Sigmoid colon (tissue), 7 donors: ENCODE results near the gene PYGB. TPM values are rescaled to one million over a fixed set of nuclear protein-coding genes. Genes with fewer than 3 reads are reported as not detected.
A peak's percentile ranks its signal among the peaks of the same experiment; 100 is the strongest.

ENCODE experiments used
- DNase-seq: peaks from one replicate; pipeline ENCODE4 v3.0.0-alpha.2; 2019
- H3K27ac ChIP-seq, 4 donors: fragments of 200-600 bp; sonication (generic); one replicate each; pipeline ENCODE4 v1.5.1; 2016 to 2019; ENCODE audit warnings: mild to moderate bottlenecking in 1 of 4
- H3K27me3 ChIP-seq, 3 donors: fragments of 200-600 bp; sonication (generic); one replicate each; pipeline ENCODE4 v1.5.1; 2019; ENCODE audit warnings: mild to moderate bottlenecking in 1 of 3
- H3K36me3 ChIP-seq, 4 donors: fragments of 200-600 bp; sonication (generic); one replicate each; pipeline ENCODE4 v1.5.1; 2016 to 2019
- H3K4me1 ChIP-seq, 4 donors: fragments of 200-600 bp; sonication (generic); one replicate each; pipeline ENCODE4 v1.5.1; 2017 to 2019
- H3K4me3 ChIP-seq, 4 donors: fragments of 200-600 bp; sonication (generic); one replicate each; pipeline ENCODE4 v1.5.1; 2017 to 2019; ENCODE audit warnings: mild to moderate bottlenecking in 2 of 4, moderate library complexity in 1 of 4
- H3K9me3 ChIP-seq, 4 donors: fragments of 200-600 bp in 3 of 4; sonication (generic) in 3 of 4; one replicate each; pipeline versions ENCODE4 v1.5.1 to v1.6.1; 2013 to 2019
- EP300 ChIP-seq, 4 donors: sonication (generic); formaldehyde crosslinking; IDR thresholded peaks; one replicate each; pipeline ENCODE4 v1.6.1; 2017; ENCODE audit warnings: antibody characterized with exemption in 4 of 4
- POLR2A ChIP-seq, 2 donors: fragments of 450-650 bp; IDR thresholded peaks; one replicate each; pipeline ENCODE4 v1.6.1; 2016; ENCODE audit warnings: antibody characterized with exemption in 2 of 2, mild to moderate bottlenecking in 2 of 2, moderate library complexity in 2 of 2
- POLR2AphosphoS5 ChIP-seq, 4 donors: sonication (generic); formaldehyde crosslinking; IDR thresholded peaks; one replicate each; pipeline ENCODE4 v1.6.1; 2017; ENCODE audit warnings: antibody characterized with exemption in 4 of 4
- WGBS, 2 donors: extraction: QIAGEN DNeasy Blood & Tissue Kit; methylation state at CpG; one replicate each; pipeline ENCODE4 v1.1.7; 2013; 5-methylcytosine and 5-hydroxymethylcytosine counted together
- intact Hi-C: fragments of 100-400 bp; cut with DNase I; formaldehyde crosslinking; loops from one replicate; pipeline ENCODE4 v1.15.1; 2023
- polyA plus RNA-seq, 3 donors: library from polyadenylated mRNA; stranded (reverse); fragments of 200-250 nt; gene quantifications; one replicate each; pipeline ENCODE4 v1.2.3, GENCODE V29; 2013
- total RNA-seq, 4 donors: library from RNA; depleted of rRNA; stranded (reverse); fragments of >200 nt; gene quantifications; one replicate each; pipeline ENCODE4 v1.1.0, GENCODE V29; 2016
- TF ChIP-seq, protein P1 (sequence below), 4 experiments: fragments of 450-650 bp in 3 of 4; fragments of 200-600 bp in 1 of 4; IDR thresholded peaks; one replicate each; pipeline ENCODE4 v1.5.1; 2016 to 2019; ENCODE audit warnings: antibody characterized with exemption in 4 of 4, mild to moderate bottlenecking in 3 of 4, moderate library complexity in 2 of 4
- donor health status: healthy with polysubstance abuse.
- donor health status: Bipolar disorder and iron deficiency.
- donor health status: healthy.

Gene PYGB
- total and polyA plus RNA-seq, 7 donors, result 45.6 to 317 (median 198) TPM

DNA sequence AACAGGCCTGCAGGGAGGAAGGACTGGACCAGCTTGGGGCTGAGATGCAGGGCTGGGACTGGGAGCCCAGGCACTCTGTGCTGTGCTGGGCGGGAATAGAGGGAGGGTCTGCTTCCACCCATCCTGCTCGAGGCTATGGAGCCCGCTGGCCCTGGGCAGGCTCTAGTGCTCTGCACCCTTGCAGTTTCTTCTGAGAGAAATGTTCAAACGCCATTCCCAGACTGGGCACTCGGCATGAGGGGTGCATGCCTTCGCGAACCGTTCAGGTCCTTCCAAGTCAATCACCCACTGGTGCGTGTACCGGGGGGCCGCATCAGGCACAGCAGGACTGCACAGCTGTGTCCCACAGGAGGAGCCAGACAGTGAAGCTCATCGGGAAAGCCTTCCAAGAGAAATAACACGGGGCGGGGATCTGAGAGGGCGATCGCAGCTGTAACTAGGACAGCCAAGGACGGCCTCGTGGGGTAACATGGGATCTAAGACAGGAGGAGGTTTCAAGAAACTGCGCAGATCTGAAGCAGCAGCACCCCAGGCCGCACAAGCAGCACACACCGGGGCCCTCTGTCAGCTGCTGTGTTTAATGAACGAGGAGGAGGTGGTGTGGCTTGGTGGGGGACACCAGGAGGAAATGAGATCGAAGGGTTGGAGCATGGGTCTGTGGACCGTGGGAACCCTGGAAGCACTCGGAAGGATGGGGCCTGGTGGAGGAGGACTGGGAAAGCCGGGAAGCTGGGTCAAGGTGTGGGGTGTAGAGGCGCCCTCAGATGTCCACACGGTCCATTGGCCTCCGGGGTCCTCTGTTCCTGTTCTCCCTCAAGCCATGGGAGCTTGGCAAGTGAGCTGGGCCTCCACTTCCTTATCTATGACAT lies 26.1 kb upstream of the PYGB start:
- DNase-seq, result no peak
- Histone ChIP-seq H3K4me3 (no peak overlapping the region), H3K4me1 (peaks cover 0 to 15% (median 9%) of the 10 kb centered on the region in 4 donors), H3K9me3 (no peaks in the 10 kb centered on the region), H3K36me3 (peaks cover 3 to 58% (median 9%) of the 10 kb centered on the region in 4 donors), H3K27ac (peak overlapping the region in 3 of 4 donors; percentile 10 to 42 (median 22)), H3K27me3 (no peaks in the 10 kb centered on the region)
- TF ChIP-seq, protein P1, sequence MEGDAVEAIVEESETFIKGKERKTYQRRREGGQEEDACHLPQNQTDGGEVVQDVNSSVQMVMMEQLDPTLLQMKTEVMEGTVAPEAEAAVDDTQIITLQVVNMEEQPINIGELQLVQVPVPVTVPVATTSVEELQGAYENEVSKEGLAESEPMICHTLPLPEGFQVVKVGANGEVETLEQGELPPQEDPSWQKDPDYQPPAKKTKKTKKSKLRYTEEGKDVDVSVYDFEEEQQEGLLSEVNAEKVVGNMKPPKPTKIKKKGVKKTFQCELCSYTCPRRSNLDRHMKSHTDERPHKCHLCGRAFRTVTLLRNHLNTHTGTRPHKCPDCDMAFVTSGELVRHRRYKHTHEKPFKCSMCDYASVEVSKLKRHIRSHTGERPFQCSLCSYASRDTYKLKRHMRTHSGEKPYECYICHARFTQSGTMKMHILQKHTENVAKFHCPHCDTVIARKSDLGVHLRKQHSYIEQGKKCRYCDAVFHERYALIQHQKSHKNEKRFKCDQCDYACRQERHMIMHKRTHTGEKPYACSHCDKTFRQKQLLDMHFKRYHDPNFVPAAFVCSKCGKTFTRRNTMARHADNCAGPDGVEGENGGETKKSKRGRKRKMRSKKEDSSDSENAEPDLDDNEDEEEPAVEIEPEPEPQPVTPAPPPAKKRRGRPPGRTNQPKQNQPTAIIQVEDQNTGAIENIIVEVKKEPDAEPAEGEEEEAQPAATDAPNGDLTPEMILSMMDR (IDR thresholded peaks at IDR 0.05), result no peak
- no peak for TF ChIP-seq POLR2A (IDR thresholded peaks at IDR 0.05)
- no peak for TF ChIP-seq EP300 (IDR thresholded peaks at IDR 0.05)
- TF ChIP-seq POLR2AphosphoS5 (IDR thresholded peaks at IDR 0.05), result no peak
- WGBS, 2 donors, result 90 to 91% methylated on average over 29 of the region's 29 CpGs
- intact Hi-C loops, result loop anchor here (2.0 to 10.0 kb wide), 2 partner anchors 19 to 473 kb away; partner anchors contain the start of gene ZNF337

DNA sequence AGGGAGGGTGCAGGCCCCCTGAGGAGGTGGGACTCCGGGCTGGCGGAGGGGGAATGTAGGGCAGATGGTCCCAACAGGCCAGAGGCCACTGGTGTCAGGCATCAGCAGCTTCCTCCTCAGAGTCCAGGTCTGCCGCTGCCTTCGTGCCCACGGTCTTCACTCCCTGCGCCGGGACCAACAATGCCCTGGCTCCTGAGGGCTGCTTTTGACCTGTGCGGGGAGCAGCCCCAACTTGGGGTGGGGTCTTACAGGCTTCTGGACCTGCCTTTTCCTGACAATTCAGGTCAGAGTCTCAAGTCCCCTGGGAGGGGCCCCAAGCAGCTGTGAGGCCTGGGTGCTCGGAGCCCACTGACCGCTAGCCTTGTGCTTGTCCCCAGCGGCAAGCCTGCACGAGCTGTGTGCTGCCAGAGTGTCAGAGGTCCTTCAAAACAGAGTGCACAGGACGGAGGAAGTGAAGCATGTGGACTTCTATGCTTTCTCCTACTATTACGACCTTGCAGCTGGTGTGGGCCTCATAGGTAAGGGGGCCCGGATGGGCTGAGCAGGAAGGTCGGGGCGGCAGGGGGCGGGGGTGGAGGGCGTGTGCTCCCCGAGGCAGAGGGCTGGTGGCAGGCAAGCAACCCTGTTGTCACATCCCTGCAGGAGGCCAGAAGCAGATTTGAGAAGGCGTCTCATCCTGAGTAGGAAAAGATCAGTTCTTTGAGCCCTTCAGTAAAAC lies 25.3 kb upstream of the PYGB start:
- peaks cover 0 to 23% (median 17%) of the 10 kb centered on the region in 4 donors for H3K4me1 ChIP-seq
- H3K27ac ChIP-seq, result peak overlapping the region in 3 of 4 donors; percentile 10 to 42 (median 22)
- TF ChIP-seq POLR2A (IDR thresholded peaks at IDR 0.05) (no peak), POLR2AphosphoS5 (IDR thresholded peaks at IDR 0.05) (no peak), EP300 (IDR thresholded peaks at IDR 0.05) (no peak)
- TF ChIP-seq, protein P1 (IDR thresholded peaks at IDR 0.05), result no peak
- H3K36me3 ChIP-seq, result peaks cover 0 to 50% (median 6%) of the 10 kb centered on the region in 4 donors
- H3K4me3 ChIP-seq, result no peak overlapping the region
- 75 to 76% methylated on average over 21 of the region's 21 CpGs for WGBS, 2 donors
- no peaks in the 10 kb centered on the region for H3K27me3 ChIP-seq
- no peaks in the 10 kb centered on the region for H3K9me3 ChIP-seq
- DNase-seq, result no peak
- intact Hi-C loops, result loop anchor here (2.0 to 10.0 kb wide), 2 partner anchors 20 to 472 kb away; partner anchors contain the start of gene ZNF337

DNA sequence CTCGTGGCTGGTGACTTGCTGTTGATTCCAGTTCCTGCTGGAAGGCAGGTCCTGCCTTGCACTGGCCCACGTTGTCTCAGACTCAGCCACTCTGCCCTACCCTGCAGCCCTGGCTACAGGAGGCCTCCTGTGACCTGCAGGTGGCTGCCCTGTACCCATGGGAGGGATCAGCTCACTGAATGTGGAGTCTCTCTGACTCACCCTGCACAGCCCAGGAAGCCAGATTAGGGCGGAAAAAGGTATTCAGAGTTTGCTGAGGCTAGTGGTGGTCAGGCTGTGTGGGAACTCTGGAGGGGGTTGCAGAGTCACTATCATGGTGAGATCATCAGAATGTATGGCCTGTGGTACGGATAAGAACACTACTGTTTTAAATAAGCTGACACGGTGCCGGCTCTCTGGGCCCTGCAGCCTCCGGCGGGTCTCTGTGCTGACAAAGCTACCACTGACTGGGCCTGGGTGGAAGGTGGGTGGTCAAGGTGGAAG lies 24.7 kb upstream of the PYGB start:
- Histone ChIP-seq H3K4me1 (peaks cover 0 to 29% (median 19%) of the 10 kb centered on the region in 4 donors), H3K27ac (peak overlapping the region in 1 of 4 donors; percentile 42), H3K36me3 (peaks cover 0 to 44% (median 2%) of the 10 kb centered on the region in 4 donors), H3K9me3 (no peaks in the 10 kb centered on the region), H3K4me3 (no peak overlapping the region), H3K27me3 (no peaks in the 10 kb centered on the region)
- 68 to 69% methylated on average over 8 of the region's 8 CpGs for WGBS, 2 donors
- DNase-seq, result no peak
- TF ChIP-seq POLR2AphosphoS5 (IDR thresholded peaks at IDR 0.05) (no peak), POLR2A (IDR thresholded peaks at IDR 0.05) (no peak), EP300 (IDR thresholded peaks at IDR 0.05) (no peak)
- TF ChIP-seq, protein P1 (IDR thresholded peaks at IDR 0.05), result no peak
- intact Hi-C loops, result loop anchor here (2.0 to 10.0 kb wide), 2 partner anchors 20 to 472 kb away; partner anchors contain the start of gene ZNF337

DNA sequence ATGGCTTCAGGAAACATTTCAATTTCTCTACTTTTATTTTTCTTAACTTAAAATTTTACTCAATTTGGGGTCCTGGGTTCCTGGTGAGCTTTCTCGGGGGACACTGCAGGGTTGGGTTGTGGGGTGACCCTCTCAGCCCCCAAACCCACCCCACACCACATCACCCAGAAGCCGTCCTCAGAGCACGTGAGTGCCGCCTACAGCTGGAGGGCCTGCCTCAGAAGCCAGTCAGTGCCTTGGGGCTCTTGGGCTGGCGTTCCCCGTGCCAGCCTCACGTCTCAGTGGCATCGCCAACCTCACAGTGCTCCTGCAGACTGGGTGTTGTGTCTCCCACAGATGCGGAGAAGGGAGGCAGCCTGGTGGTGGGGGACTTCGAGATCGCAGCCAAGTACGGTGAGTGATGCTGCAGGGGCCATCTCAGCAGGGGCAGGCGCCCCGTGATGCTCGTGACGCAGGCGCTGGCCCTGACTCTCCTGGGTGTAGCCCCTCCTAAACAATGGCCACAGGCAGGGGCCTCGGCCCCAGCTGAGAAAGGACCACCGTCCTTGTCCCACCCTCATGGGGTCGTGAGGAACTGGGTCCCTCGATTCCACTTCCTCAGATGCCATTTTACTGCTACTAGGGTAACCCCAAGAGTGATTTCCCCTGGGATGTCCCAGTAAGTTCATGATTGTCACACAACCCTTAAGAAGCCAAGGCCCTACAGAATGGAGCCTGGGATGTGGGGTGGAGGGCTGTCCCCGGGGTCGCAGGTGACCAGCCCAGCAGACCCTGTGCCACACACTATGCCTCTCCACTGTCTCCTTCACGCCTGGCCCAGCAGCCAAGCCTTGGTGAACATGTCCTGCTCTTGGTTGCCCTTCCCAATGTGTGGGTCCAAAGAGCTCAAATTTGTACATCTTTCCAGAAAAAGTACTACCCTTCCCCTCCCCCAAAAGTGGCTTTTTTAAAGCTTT lies 23.8 kb upstream of the PYGB start:
- Histone ChIP-seq H3K27me3 (no peaks in the 10 kb centered on the region), H3K4me1 (peaks cover 0 to 36% (median 19%) of the 10 kb centered on the region in 4 donors), H3K36me3 (peaks cover 0 to 36% (median 0%) of the 10 kb centered on the region in 4 donors), H3K27ac (no peak overlapping the region), H3K9me3 (no peaks in the 10 kb centered on the region), H3K4me3 (no peak overlapping the region)
- intact Hi-C loops, result loop anchor here (2.0 to 10.0 kb wide), 2 partner anchors 21 to 471 kb away; partner anchors contain the start of gene ZNF337
- DNase-seq, result no peak
- 94 to 95% methylated on average over 24 of the region's 24 CpGs for WGBS, 2 donors
- TF ChIP-seq EP300 (IDR thresholded peaks at IDR 0.05) (no peak), POLR2A (IDR thresholded peaks at IDR 0.05) (no peak), POLR2AphosphoS5 (IDR thresholded peaks at IDR 0.05) (no peak)
- TF ChIP-seq, protein P1 (IDR thresholded peaks at IDR 0.05), result no peak
